GM12873 (cell line): ENCODE results near the gene DYNC1LI2.
A peak's percentile ranks its signal among the peaks of the same experiment; 100 is the strongest.

ENCODE experiments used
- TF ChIP-seq, protein P1 (sequence below): IDR thresholded peaks from 2 replicates; pipeline ENCODE4 v1.5.1; 2012; ENCODE audit warnings: low read depth, mild to moderate bottlenecking, moderate library complexity, low read length, control low read depth; ENCODE audit not compliant: insufficient read depth; ENCODE audit errors: missing control alignments

DYNC1LI2 gene

DNA sequence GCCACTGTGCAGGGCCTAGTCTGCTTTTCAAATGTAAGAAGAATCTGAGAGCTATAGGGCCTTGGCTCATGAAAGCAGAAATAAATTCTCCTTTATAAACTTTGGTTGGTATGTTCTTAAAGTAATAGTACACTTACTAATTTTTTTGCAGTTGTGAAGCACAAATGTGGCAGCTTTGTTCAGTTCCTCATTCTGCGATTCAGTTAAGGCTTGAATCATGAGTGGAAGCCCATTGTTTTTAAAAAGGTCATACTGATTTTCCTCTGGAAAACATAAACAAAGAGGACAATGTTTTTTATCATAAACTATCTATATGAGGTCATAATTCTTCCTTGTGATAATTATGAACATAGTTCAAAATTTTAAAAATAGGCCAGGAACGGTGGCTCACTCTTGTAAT, 23.6 kb upstream of the DYNC1LI2 start:
- TF ChIP-seq, protein P1, sequence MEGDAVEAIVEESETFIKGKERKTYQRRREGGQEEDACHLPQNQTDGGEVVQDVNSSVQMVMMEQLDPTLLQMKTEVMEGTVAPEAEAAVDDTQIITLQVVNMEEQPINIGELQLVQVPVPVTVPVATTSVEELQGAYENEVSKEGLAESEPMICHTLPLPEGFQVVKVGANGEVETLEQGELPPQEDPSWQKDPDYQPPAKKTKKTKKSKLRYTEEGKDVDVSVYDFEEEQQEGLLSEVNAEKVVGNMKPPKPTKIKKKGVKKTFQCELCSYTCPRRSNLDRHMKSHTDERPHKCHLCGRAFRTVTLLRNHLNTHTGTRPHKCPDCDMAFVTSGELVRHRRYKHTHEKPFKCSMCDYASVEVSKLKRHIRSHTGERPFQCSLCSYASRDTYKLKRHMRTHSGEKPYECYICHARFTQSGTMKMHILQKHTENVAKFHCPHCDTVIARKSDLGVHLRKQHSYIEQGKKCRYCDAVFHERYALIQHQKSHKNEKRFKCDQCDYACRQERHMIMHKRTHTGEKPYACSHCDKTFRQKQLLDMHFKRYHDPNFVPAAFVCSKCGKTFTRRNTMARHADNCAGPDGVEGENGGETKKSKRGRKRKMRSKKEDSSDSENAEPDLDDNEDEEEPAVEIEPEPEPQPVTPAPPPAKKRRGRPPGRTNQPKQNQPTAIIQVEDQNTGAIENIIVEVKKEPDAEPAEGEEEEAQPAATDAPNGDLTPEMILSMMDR, result no peak

DNA sequence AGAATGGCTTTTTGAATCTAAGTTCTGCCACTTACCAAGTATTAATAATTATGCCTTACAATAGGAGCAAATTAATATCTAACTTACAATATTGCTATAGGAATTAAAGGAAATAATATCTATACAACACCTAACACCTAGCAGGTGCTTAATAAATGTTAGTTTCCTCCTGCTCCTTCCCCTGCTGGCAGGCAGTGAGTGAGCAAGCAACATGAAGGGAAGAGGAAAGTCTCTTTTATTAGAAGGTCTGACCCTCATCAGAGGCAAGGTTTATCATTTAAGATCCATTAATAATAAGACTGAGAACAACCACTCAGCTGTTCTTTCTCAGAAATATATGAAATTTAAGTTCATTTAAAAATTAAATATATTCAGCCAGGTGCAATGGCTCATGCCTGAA, 6.7 kb upstream of the DYNC1LI2 start:
- TF ChIP-seq, protein P1, result peak; percentile 5

- TF ChIP-seq, protein P1, result no peak
Measured at GRCh38 chr16:66754819-66755218, 3.4 kb upstream of the DYNC1LI2 start.

- TF ChIP-seq, protein P1, result no peak
Measured at GRCh38 chr16:66754211-66754610, 2.8 kb upstream of the DYNC1LI2 start.

DNA sequence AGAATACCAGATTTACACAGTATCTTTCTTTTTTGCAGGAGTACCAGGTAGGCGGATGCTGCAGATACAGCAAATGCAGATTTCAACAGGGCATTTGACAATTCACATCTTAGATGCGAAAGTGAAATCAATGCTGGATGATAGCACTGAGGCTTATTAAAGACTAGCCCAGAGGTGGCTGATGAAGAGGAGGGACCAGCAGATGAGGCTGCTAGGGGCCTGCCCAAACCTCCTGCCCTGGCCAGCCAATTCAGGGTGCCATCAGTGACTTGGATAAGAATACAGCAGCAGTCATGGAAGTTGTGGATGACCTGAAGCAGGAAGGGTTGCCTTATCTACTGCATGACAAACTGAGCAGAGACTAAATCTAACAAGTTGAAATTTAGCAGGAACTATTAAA, 1.5 kb upstream of the DYNC1LI2 start:
- TF ChIP-seq, protein P1, result no peak

- TF ChIP-seq, protein P1, result no peak
Measured at GRCh38 chr16:66752379-66752778, 970 bp upstream of the DYNC1LI2 start.

GRCh38 chr16:66751992-66752322, 548 bp upstream of the DYNC1LI2 start:
- TF ChIP-seq, protein P1, result no peak

DNA sequence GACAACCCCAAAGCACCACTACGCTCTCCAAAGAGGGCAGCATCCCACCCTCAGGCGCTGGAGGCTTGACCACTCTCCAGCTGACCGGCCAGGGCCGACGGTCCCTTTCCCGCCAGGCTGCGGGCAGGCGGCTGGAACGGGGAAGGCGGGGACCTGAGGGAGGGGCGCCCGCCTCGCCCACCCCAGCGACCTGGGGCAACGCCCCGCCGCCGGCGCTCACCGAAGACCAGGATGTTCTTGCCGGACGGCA, 431 bp downstream of the DYNC1LI2 start:
- TF ChIP-seq, protein P1, result no peak
